SK-N-MC (cell line): Measurements from ENCODE around the gene CHRNA1.

Experiments used
- DNase-seq: peaks from one replicate; pipeline ENCODE4 v3.0.0-alpha.2; 2011; ENCODE audit warnings: low read depth, low spot score
- H3K27ac ChIP-seq: fragments of 200-600 bp; sonication (generic); 2 replicates; pipeline ENCODE4 v1.5.1; 2016; ENCODE audit warnings: mixed run types
- H3K36me3 ChIP-seq: fragments of 200-600 bp; sonication (generic); 2 replicates; pipeline ENCODE4 v1.6.1; 2017; ENCODE audit warnings: antibody characterized with exemption, low read length, mixed read lengths; ENCODE audit not compliant: insufficient read depth
- H3K4me3 ChIP-seq: fragments of 200-600 bp; sonication (generic); 2 replicates; pipeline ENCODE4 v1.5.1; 2016
- H3K9ac ChIP-seq: fragments of 200-600 bp; sonication (generic); 2 replicates; pipeline ENCODE4 v1.8.0; 2017; ENCODE audit warnings: mixed run types, mixed read lengths; ENCODE audit not compliant: insufficient read length
- H3K9me3 ChIP-seq: fragments of 200-600 bp; sonication (generic); 2 replicates; pipeline ENCODE4 v1.6.1; 2017; ENCODE audit warnings: low read depth, mild to moderate bottlenecking, antibody characterized with exemption, low read length, moderate library complexity, mixed read lengths
- EZH2 ChIP-seq: fragments of 200-600 bp; sonication (generic); IDR thresholded peaks from one replicate; pipeline ENCODE4 v1.6.1; 2017; ENCODE audit warnings: antibody characterized with exemption
- FOXP2 ChIP-seq: optimal IDR thresholded peaks from 2 replicates; pipeline ENCODE3; 2011; ENCODE audit warnings: mild to moderate bottlenecking, moderate library complexity; ENCODE audit not compliant: insufficient read depth; ENCODE audit errors: extremely low read length, control extremely low read depth
- POLR2AphosphoS5 ChIP-seq: IDR thresholded peaks from 2 replicates; pipeline ENCODE4 v1.6.1; 2012; ENCODE audit warnings: mild to moderate bottlenecking, low read depth, low read length, borderline replicate concordance

CHRNA1 gene

DNA sequence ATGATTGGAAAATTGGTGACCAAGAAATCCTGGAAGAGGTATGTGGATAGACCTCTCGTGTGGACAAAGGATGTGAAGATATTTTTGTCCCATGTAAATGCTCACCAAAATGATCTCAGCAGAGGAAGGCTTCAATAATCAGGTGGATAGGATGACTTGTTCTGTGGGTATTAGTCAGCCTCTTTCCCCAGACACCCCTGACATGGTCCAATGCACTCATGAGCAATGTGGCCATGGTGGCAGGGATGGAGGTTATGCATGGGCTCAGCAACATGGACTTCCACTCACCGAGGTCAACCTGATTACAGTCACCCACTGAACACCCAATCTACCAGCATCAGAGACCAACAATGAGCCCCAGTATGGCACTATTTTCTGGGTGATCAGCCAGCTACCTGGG lies 20.2 kb downstream of the CHRNA1 start:
- Histone ChIP-seq H3K27ac (no peak overlapping the region), H3K36me3 (no peaks in the 10 kb centered on the region), H3K9ac (no peak overlapping the region), H3K9me3 (no peaks in the 10 kb centered on the region), H3K4me3 (no peak overlapping the region)
- DNase-seq: no peak
- TF ChIP-seq EZH2 (no peak), FOXP2 (no peak), POLR2AphosphoS5 (no peak)

DNA sequence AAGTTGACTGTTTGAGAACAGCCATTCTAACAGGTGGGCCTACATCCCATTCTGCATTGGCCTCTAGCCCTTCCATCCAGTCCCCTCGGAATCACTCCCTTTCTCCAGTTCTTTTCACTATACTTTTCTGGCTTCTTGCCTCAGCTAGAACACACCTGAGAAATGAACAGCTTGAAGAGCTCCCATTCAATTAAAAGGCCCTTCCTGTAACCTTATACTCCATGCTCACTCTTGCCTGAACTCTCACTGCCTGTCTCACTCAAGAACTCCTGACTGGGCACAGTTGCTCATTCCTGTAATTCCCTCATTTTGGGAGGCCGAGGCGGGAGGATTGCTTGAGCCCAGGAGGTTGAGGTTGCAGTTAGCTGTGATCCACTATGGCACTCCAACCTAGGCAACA lies 23.6 kb downstream of the CHRNA1 start:
- no peak for DNase-seq
- TF ChIP-seq EZH2 (no peak), POLR2AphosphoS5 (no peak), FOXP2 (no peak)
- H3K9me3 ChIP-seq: no peaks in the 10 kb centered on the region
- H3K36me3 ChIP-seq: no peaks in the 10 kb centered on the region
- H3K27ac ChIP-seq: no peak overlapping the region
- H3K4me3 ChIP-seq: no peak overlapping the region
- H3K9ac ChIP-seq: no peak overlapping the region

DNA sequence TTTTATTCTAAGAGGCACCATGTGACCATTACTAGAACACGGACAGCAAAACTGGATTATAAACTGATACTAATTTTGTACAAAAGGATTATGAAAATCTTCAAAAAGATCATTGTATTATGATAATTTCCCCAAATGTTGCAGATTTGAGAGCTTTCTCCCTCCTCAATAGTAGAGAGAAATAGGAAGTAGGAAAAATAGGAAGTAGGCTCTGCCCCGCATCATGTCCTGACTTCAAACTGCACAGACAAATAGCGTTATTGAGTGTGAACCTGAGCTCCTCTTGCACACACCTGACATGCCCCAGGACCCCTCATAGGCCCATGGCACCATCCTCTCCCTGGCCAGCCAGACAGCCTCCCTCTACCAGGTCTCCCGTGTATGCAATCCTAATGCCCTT lies 25.4 kb downstream of the CHRNA1 start:
- no peaks in the 10 kb centered on the region for H3K36me3 ChIP-seq
- TF ChIP-seq FOXP2: no peak
- TF ChIP-seq POLR2AphosphoS5: no peak
- no peak for TF ChIP-seq EZH2
- no peak for DNase-seq

DNA sequence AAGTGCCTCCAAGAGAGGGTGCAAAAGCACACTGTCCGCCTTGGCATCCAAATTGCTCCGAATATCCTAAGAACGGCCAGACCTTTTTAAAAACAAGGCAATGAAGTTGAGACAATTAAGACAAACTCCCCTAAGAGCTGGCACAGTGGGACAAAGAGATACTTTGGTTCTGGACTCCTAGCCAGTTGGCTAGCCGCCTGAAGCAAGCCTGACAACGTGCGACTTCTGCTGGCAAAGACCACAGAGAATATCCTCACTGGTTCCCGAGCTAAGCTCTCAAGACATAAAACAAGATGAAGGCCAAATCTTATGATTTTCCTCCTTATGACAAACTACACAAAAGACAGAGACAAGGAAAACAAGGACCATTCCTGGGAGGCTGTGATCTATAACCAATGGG lies 32.7 kb downstream of the CHRNA1 start:
- no peak for TF ChIP-seq FOXP2
- TF ChIP-seq POLR2AphosphoS5: no peak
- no peak for TF ChIP-seq EZH2
- Histone ChIP-seq H3K9ac (no peak overlapping the region), H3K27ac (no peak overlapping the region), H3K36me3 (no peaks in the 10 kb centered on the region), H3K4me3 (no peak overlapping the region), H3K9me3 (no peaks in the 10 kb centered on the region)
- no peak for DNase-seq

More for the DNA sequence above, 25.4 kb downstream of the CHRNA1 start:
- Histone ChIP-seq H3K9me3 (no peaks in the 10 kb centered on the region), H3K9ac (no peak overlapping the region), H3K4me3 (no peak overlapping the region), H3K27ac (no peak overlapping the region)

DNA sequence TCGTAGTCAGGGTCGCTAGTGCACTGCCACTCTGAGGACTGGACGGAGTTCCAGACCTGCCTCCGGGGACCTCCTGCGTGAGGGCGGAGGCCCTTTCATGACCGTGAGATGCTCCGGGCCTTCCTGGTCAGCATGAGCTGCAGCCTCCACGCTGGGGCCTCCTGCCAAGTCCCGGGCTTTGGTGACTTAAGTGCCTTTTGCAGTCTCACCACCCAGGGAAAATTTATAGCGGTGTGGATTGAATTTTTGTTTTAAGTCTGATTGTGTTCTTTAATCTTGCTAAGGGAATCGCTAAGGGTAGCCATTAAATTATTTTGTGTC lies 33.6 kb downstream of the CHRNA1 start:
- no peak overlapping the region for H3K9ac ChIP-seq
- TF ChIP-seq POLR2AphosphoS5 (no peak), EZH2 (no peak), FOXP2 (no peak)
- no peak for DNase-seq
- H3K36me3 ChIP-seq: no peaks in the 10 kb centered on the region
- H3K9me3 ChIP-seq: no peaks in the 10 kb centered on the region
- no peak overlapping the region for H3K4me3 ChIP-seq
- no peak overlapping the region for H3K27ac ChIP-seq

DNA sequence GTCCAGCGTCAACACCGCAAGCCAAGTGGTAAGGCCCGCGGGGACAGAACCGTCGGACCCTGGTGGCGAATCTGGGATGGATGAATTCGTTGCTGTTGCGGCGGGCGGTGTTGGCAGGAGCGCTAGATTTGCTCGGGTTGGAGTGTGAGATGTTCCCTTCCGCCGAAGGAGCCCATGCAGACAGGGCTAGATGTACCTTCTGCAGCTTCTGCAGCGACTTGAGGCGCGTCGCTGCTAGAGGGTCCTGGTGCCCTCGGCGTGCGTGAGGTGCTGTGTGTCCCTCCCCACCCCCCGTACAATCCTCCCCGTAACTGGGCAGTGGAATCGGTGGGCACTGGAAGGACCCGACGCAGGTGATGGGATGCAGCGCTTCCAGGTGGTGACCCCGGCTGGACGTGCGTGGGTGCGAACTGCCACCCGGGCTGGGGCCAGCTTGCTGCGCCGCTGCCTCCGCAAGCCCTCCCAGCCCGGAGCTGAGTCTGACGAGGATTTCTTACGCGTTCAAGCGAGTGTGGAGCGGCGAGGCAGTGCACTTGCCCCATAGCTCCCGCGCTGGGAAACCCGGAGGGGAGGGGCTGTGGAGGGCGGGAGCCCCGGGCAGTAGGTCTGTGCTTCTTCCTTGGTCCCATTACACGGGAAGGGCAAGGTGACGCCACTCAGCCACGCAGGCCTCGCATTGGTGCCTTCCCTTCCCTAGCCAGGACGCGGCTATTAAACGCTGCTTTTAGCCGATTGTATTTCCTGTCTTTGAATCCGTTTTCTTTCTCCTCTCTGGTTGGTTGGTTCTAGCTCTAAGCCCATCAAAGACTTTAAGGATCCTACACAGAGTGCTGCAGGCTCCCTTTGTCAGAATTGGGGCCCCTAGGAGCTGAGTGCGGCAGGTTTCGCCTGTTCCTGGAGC lies 34.2 kb downstream of the CHRNA1 start:
- H3K4me3 ChIP-seq: no peak overlapping the region
- H3K36me3 ChIP-seq: no peaks in the 10 kb centered on the region
- no peak overlapping the region for H3K9ac ChIP-seq
- no peak overlapping the region for H3K27ac ChIP-seq
- DNase-seq: no peak
- no peak for TF ChIP-seq POLR2AphosphoS5
- no peak for TF ChIP-seq FOXP2
- no peak for TF ChIP-seq EZH2
- no peaks in the 10 kb centered on the region for H3K9me3 ChIP-seq

DNA sequence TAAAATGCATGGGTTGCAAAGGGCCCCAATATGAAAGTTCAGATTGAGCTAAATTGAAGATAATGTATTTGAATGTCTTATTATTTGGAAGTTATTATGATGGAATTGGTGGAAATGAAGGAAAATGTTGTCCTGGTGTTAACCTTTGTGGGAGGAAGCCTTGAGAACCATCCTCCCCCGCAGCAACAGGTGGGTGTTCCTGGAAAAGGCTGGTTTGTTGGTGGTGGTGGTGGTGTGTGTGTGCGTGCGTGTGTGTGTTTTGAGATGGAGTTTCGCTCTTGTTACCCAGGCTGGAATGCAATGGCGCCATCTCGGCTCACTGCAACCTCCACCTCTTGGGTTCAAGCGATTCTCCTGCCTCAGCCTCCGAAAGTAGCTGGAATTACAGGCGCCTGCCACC lies 36.2 kb downstream of the CHRNA1 start:
- H3K4me3 ChIP-seq: no peak overlapping the region
- H3K36me3 ChIP-seq: no peaks in the 10 kb centered on the region
- H3K27ac ChIP-seq: no peak overlapping the region
- H3K9ac ChIP-seq: no peak overlapping the region
- no peak for TF ChIP-seq EZH2
- no peak for TF ChIP-seq POLR2AphosphoS5
- no peak for TF ChIP-seq FOXP2
- no peaks in the 10 kb centered on the region for H3K9me3 ChIP-seq
- no peak for DNase-seq

DNA sequence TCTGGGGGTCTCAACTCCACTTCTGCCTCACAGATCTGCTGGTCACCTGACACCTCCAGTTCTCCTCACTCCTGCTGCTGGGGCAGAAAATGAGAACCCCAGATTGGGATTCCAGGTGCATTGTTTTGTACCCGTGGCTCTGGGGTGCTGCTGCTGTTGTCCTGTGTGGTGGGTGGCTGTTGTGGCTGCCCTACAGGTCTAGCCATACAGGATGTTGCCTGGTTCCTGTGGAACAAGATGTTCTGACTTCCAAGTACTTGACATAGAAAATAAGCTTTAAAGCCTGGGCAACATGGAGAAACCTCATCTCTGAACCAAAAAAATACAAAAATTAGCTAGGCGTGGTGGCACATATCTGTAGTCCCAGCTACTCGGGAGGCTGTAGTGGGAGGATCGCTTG lies 38.1 kb downstream of the CHRNA1 start:
- no peak for TF ChIP-seq FOXP2
- TF ChIP-seq EZH2: no peak
- TF ChIP-seq POLR2AphosphoS5: no peak
- no peaks in the 10 kb centered on the region for H3K9me3 ChIP-seq
- no peaks in the 10 kb centered on the region for H3K36me3 ChIP-seq
- no peak overlapping the region for H3K27ac ChIP-seq
- H3K4me3 ChIP-seq: no peak overlapping the region
- no peak for DNase-seq
- H3K9ac ChIP-seq: no peak overlapping the region

DNA sequence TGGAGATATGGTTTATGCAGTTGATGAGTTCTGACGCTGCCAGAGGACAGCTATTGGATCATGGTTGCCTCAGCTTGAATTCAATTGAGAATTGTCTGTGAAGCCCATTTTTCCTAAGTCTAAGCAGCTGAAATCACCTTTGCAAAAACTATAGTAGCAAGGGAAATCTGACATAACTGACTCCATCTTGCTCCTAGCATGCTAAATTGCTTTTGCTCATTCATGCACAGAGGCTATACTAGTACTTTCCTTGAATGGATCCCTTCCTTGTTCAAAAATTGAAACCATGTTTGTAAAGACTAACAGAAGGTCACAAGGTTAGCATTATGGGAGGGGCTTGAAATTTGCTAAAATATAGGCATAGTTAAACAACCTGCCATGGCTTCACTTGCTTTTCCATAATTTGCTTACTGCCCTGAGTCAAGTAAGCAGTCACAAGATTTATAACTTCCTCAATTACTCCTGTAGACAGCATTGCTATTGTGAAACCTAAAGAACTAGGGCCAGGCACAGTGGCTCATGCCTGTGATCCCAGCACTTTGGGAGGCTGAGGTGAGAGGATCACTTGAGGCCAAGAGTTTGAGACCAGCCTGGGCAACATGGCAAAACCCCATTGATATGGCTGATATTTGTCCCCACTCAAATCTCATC lies 41.2 kb downstream of the CHRNA1 start:
- no peaks in the 10 kb centered on the region for H3K9me3 ChIP-seq
- DNase-seq: no peak
- no peak overlapping the region for H3K27ac ChIP-seq
- H3K4me3 ChIP-seq: no peak overlapping the region
- H3K9ac ChIP-seq: no peak overlapping the region
- no peak for TF ChIP-seq POLR2AphosphoS5
- TF ChIP-seq EZH2: no peak
- no peak for TF ChIP-seq FOXP2
- no peaks in the 10 kb centered on the region for H3K36me3 ChIP-seq
